Lower lobe of right lung (tissue), 2 donors: ENCODE measurements around the gene PTPRCAP. TPM values are rescaled to one million over a fixed set of nuclear protein-coding genes. Genes with fewer than 3 reads are reported as not detected.

Experiments
- ATAC-seq, 2 donors: fragments of 200-7000 bp; cut with Tn5 transposase; one replicate each; pipeline ENCODE4 v1.9.1; 2020 to 2022; ENCODE audit warnings: mild to moderate bottlenecking in 2 of 2, moderate library complexity in 2 of 2
- DNase-seq: peaks from one replicate; pipeline ENCODE4 v3.0.0-alpha.2; 2020
- H3K27ac ChIP-seq: fragments of 200-600 bp; one replicate; pipeline ENCODE4 v1.8.0; 2022
- H3K27me3 ChIP-seq: fragments of 200-600 bp; one replicate; pipeline ENCODE4 v1.8.0; 2022; ENCODE audit warnings: low read depth
- H3K36me3 ChIP-seq: fragments of 200-600 bp; one replicate; pipeline ENCODE4 v1.8.0; 2022; ENCODE audit warnings: mild to moderate bottlenecking
- H3K4me1 ChIP-seq: fragments of 200-600 bp; one replicate; pipeline ENCODE4 v1.8.0; 2022
- H3K4me3 ChIP-seq: fragments of 200-600 bp; one replicate; pipeline ENCODE4 v1.8.0; 2022; ENCODE audit warnings: mild to moderate bottlenecking
- H3K9me3 ChIP-seq: fragments of 200-600 bp; one replicate; pipeline ENCODE4 v1.8.0; 2022
- intact Hi-C: fragments of 100-400 bp; cut with DNase I; formaldehyde crosslinking; loops from one replicate; pipeline ENCODE4 v1.11.0; 2022
- total RNA-seq: library from RNA; stranded (reverse); fragmentation: NEBNext Ultra II Directional; extraction: Animal tissue kit (Norgen Biotek cat#: 25700); gene quantifications from one replicate; pipeline ENCODE4 v1.2.1, GENCODE V29; 2021
- TF ChIP-seq, protein P1 (sequence below): fragments of 200-600 bp; IDR thresholded peaks from one replicate; pipeline ENCODE4 v1.8.0; 2022; ENCODE audit warnings: antibody characterized with exemption, mild to moderate bottlenecking
- donor health status: DM: no; HTN: yes; CAD: no; lungs with severe emphysema.

The PTPRCAP gene
- total RNA-seq, 1 donor from 2014 or later: 15.7 TPM

DNA sequence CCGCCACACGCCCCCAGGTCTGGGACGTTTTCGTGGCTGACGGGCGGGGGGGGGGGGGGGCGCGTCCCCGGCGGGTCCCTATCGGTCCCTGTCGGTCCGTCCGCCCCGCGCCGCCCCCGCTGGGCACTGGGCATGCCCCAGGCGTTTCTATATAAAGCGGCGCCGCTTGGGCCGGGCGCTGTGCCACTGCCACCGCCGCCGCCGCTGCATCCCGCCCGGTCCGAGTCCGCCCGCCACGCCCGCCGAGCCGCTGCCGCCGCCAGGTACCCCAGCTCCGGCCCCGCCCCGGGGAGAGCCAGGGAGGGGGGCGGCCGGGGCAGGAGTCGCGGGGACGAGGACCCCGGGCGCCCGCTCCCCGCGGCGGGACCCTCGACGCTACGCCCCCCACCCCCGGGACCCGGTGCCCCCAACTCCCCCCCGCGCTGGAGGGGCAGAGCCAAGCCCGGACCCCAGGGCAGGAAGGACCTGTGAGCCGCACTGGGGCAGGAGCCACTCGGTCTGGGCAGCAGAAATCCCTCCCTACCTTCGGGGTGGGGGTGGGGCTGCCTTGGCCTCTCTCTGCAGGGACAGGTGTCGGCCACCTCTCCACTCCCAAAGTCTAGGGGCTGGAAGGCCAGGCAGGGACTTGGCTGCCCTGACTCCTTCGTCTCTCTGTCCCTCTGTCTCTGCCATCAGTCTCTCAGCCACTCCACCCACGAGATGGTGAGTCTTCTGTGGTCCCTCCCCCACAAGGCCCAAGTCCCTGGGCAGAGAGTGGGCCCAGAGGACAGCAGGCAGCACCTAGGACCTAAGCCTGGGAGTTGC is 21.8 kb downstream of the PTPRCAP start, which contains the start of gene CARNS1:
CARNS1 (plus strand) TSS at position 178 of the 804 bp plus-strand sequence; CDS start at position 700, 522 bp downstream.
- TF ChIP-seq, protein P1, sequence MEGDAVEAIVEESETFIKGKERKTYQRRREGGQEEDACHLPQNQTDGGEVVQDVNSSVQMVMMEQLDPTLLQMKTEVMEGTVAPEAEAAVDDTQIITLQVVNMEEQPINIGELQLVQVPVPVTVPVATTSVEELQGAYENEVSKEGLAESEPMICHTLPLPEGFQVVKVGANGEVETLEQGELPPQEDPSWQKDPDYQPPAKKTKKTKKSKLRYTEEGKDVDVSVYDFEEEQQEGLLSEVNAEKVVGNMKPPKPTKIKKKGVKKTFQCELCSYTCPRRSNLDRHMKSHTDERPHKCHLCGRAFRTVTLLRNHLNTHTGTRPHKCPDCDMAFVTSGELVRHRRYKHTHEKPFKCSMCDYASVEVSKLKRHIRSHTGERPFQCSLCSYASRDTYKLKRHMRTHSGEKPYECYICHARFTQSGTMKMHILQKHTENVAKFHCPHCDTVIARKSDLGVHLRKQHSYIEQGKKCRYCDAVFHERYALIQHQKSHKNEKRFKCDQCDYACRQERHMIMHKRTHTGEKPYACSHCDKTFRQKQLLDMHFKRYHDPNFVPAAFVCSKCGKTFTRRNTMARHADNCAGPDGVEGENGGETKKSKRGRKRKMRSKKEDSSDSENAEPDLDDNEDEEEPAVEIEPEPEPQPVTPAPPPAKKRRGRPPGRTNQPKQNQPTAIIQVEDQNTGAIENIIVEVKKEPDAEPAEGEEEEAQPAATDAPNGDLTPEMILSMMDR: no peak
- DNase-seq (no peak), ATAC-seq (peak in 1 of 2 donors; percentile 20)
- no peaks in the 10 kb centered on the region for H3K36me3 ChIP-seq
- intact Hi-C loops: no loop called here
- H3K4me3 ChIP-seq: peak within 1 kb of the TSS; percentile 37
- peaks cover 50% of the 10 kb centered on the region for H3K4me1 ChIP-seq
- H3K9me3 ChIP-seq: no peaks in the 10 kb centered on the region
- H3K27ac ChIP-seq: peak within 1 kb of the TSS; percentile 26
- no peaks in the 10 kb centered on the region for H3K27me3 ChIP-seq

DNA sequence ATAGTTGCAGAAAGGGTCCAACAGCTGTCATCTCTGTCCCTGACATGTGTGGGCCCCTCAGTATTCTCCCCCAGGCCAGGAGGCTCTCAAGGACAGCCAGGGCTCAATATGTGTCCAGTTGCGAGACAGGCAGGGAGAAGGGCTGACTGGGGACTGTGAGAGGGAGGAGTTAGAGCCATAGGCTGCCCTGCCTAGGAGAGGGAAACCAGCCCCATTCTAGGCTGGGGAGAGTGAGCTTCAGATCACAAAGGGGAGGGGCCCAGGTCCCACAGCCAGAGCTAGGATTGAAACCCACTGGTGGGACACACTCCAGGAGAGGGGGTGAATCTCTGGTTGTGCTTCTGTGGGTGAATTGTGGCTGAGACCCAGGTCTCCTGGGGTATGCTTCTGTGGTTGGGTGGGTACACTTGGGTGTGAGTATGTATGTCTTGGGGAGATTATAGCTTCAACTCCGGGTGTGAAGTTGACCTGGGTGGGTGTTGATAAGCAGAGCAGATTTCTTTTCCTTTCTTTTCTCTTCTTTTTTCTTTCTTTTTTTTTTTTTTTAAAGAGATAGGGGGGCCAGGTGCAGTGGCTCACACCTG is 24.1 kb downstream of the PTPRCAP start:
- H3K9me3 ChIP-seq: no peaks in the 10 kb centered on the region
- intact Hi-C loops: no loop called here
- DNase-seq (no peak), ATAC-seq (no peak)
- no peak overlapping the region for H3K4me3 ChIP-seq
- peaks cover 38% of the 10 kb centered on the region for H3K4me1 ChIP-seq
- H3K27me3 ChIP-seq: no peaks in the 10 kb centered on the region
- no peak overlapping the region for H3K27ac ChIP-seq
- no peaks in the 10 kb centered on the region for H3K36me3 ChIP-seq
- TF ChIP-seq, protein P1: no peak

DNA sequence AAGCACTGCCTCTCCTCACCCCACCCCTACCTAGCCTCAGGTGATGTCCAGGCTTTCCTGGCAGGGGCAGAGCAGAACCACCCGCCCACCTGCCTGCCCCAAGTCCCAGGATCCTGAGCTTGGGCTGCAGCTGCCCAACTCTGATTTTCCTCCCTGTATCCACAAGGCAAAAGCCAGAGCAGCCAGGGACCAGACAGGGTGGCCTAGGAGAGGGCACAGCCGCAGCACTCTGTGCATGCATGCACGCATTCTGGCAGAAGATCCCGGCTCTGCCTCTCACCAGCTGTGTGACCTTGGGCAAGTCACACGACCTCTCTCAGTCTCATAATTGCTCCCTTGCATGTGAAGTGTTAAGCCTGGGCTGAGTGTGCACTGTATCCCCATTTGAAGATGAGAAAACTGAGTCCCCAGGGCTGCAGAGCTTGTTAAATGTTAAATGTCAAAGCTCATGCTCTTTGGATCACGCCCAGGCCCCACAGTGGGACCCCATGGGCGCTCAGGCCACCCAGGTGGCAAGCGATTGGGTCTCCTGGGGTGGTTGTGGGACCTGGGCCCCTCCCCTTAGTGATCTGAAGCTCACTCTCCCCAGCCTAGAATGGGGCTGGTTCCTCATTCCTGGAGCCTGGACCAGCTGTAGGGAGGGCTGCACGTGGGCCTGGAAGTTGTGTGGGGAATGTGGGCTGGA is 24.8 kb downstream of the PTPRCAP start:
- Histone ChIP-seq H3K4me3 (no peak overlapping the region), H3K36me3 (no peaks in the 10 kb centered on the region), H3K4me1 (peaks cover 37% of the 10 kb centered on the region), H3K9me3 (no peaks in the 10 kb centered on the region), H3K27me3 (no peaks in the 10 kb centered on the region), H3K27ac (no peak overlapping the region)
- DNase-seq: no peak
- ATAC-seq: no peak
- intact Hi-C loops: no loop called here
- TF ChIP-seq, protein P1: no peak

DNA sequence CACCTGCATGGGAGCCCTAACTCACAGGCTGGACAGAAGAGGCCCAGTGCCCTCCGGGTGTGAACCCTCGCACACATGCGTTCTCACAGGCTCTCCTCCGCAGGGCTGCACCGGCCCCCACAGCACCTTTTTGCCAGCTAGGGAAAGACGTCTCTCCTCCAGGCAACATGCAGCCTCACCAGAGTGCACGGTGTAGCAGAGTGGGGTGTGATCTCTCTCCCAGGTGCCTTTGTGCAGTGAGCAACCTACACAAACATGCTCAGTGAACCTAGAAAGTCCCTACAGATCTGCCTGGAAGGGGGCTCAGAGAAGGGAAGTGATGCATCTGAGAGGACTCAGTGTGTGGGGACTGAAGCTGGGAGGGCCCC is 25.7 kb downstream of the PTPRCAP start:
- TF ChIP-seq, protein P1: no peak
- no peaks in the 10 kb centered on the region for H3K36me3 ChIP-seq
- no peak overlapping the region for H3K4me3 ChIP-seq
- no peak overlapping the region for H3K27ac ChIP-seq
- no peak for DNase-seq
- no peaks in the 10 kb centered on the region for H3K27me3 ChIP-seq
- intact Hi-C loops: no loop called here
- H3K9me3 ChIP-seq: no peaks in the 10 kb centered on the region
- no peak for ATAC-seq
- peaks cover 30% of the 10 kb centered on the region for H3K4me1 ChIP-seq

DNA sequence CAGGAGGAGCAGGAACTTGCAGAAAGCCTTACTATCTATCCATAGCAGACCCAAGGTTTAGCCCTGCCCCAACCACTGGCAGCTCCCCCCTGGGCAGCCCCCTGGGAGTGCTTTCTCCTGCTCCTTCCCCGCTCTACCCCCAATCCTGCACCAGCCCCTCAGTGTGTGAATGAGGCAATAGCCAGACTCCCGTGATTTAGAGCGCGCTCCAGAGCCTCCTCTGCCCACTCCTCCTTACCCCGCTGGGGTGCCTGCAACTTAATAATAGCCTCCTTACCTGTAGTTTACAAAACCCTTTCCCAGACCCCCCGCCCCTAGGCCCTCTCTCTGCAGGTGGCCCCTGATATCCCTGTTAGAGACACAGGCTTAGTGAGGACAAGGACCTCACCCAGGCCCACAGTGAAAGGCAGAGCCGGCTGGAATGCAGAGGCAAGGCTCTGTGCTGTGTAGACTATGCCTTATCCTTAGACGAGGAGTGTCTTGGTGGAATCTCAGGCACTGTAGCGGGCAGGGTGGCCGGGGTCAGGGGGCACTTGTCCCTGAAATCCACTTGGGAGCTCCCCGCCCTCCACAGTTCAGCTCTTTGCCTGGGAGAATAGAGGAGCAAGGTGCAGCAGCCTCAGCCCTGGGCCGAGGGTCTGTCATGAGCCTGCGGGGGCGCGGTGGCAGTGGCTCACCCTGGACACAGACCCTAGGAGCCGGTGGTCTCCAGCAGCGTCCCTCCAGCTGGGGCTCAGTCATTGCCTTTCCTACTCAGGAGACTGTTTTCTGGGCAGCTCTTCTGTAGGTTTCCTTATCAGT is 26.3 kb downstream of the PTPRCAP start:
- Histone ChIP-seq H3K4me3 (no peak overlapping the region), H3K27ac (no peak overlapping the region), H3K9me3 (no peaks in the 10 kb centered on the region), H3K36me3 (no peaks in the 10 kb centered on the region), H3K4me1 (peaks cover 25% of the 10 kb centered on the region), H3K27me3 (no peaks in the 10 kb centered on the region)
- intact Hi-C loops: no loop called here
- ATAC-seq: no peak
- DNase-seq: no peak
- TF ChIP-seq, protein P1: no peak
